HS-27A (cell line): ENCODE measurements around the gene KRTAP9-9.
A peak's percentile ranks its signal among the peaks of the same experiment; 100 is the strongest.
"Not testable (repeated sequence)": the region's sequence is repeated elsewhere in the genome, so short reads cannot be mapped to it uniquely, and the experiment has no call there.

Experiments used
- DNase-seq: peaks from one replicate; pipeline ENCODE4 v3.0.0-alpha.2; 2012; ENCODE audit warnings: low read depth, missing footprints

The KRTAP9-9 gene

DNA sequence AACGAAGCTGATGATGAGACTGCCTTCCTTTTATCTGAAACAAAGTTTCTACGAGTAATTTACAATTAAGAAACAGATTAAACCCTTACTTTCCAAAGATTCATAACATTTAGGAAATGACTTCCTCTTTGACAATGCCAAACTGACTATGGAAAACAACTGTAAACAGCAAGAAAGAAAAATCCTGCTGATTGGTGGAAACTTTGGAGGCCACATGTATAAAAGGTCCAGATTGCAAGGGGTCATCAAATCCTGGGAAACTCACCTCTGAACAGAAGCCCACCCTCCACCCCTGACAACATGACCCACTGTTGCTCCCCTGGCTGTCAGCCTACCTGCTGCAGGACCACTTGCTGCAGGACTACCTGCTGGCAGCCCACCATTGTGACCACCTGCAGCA, 9.9 kb downstream of the KRTAP9-9 start, which contains the start of gene KRTAP9-6:
Gene KRTAP9-6 (plus strand): TSS at position 301 of the 400 bp plus-strand sequence. CDS start 0 bp downstream, at position 301.
- DNase-seq = no peak

DNA sequence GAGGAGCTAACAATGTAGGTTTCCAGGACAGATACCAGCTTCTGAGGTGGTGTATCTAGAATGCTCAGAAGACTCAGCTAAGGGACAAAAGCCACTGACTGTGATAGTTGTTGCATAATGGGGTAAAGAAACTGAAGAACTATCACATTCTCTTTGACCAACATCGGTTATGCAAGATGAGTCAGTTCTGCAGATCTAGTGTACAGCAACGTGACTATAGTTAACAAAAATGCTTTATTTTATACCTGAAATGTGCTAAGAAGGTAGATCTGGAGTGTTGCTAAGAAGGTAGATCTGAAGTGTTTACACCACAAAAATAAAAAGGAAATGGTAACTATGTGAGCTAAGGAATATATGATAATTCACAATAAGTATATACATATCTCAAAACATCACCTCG, 12.5 kb downstream of the KRTAP9-9 start:
- no peak for DNase-seq

DNA sequence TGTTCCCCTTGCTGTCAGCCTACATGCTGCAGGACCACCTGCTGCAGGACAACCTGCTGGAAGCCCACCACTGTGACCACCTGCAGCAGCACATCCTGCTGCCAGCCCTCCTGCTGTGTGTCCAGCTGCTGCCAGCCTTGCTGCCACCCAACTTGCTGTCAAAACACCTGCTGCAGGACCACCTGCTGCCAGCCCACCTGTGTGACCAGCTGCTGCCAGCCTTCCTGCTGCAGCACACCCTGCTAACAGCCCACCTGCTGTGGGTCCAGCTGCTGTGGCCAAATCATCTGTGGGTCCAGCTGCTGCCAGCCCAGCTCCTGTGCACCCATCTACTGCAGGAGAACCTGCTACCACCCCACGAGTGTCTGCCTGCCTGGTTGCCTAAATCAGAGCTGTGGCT, 16.1 kb downstream of the KRTAP9-9 start:
- DNase-seq = not testable (repeated sequence)

DNA sequence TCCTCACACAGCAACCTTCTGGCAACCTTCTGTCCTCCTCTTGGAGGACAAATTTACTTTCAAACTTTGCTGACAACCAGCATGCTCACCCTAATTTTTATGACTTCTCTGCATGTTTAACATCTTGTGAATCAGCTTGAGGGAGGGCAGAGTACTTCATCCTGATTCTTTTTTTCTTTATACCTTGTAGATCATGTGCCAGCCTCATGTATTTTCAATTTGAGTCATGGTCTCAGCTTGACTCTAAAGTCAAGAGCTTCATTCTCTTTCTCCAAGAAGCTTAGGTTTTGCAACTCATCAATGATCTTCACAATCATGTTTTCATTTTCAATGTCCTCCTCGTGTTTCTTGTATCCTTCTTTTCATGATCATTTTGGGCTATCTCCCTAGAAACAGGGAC, 16.7 kb downstream of the KRTAP9-9 start:
- DNase-seq = no peak

DNA sequence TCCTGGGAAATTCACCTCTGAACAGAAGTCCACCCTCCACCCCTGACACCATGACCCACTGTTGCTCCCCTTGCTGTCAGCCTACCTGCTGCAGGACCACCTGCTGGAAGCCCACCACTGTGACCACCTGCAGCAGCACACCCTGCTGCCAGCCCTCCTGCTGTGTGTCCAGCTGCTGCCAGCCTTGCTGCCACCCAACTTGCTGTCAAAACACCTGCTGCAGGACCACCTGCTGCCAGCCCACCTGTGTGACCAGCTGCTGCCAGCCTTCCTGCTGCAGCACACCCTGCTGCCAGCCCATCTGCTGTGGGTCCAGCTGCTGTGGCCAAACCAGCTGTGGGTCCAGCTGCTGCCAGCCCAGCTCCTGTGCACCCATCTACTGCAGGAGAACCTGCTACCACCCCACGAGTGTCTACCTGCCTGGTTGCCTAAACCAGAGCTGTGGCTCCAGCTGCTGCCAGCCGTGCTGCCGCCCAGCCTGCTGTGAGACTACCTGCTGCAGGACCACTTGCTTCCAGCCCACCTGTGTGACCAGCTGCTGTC, 20.5 kb downstream of the KRTAP9-9 start, which contains the start of gene KRTAP9-7:
Gene KRTAP9-7 (plus strand): TSS at position 51 of the 543 bp plus-strand sequence. CDS start 0 bp downstream, at position 51.
- DNase-seq = not testable (repeated sequence)

DNA sequence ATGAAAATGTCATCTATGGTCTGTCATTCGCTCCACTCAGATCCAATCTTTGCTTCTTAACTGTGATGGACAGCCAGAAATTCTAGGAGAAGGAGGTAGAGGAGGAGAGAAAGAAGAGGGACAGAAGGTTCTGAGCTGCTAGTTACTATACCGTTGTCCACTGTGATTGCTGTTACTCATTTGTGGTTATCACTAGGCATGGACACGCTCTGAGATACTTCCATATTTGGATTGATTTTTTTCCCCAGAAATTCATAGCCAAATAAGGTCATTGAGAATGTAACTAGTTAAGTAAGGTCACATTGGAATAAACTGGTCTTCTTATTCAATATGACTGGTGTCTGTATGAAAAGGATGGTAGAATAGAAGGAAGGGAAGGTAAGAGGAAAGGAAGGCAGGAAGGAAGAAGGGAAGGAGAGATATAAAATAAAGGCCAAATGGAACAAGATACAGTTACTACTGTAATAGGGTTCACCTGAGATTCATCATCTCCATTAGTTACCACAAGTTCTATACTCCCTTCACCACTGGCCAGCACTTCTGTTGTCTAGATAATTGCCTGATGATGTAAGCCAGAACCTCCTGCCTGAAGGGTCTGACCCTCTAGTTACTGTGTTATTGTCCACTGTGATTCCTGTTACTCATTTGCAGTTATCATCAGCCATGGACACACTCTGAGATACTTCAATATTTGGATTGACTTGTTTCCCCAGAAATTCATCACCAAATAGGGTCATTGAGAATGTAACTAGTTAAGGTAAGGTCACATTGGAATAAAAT, 23.2 kb downstream of the KRTAP9-9 start:
- no peak for DNase-seq

DNA sequence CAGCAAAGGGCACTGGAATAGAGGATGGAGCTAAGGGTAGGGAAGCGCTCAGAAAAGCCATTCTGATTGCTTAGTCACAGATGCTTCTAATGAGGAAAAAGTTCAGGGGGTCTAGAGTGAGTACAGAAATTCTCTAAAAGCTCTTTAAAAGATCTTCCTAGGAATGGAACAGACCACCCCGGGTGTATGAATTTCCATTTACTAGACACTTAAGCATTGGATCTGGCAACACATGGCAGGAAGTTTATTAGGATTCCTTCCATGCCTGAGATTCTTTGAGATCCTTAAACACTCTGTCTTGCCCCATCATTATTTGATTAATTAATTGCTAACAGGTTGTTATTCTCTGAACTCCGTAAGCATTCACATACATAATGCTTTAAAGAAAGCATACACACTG, 28.9 kb downstream of the KRTAP9-9 start:
- DNase-seq = peak; percentile 20

DNA sequence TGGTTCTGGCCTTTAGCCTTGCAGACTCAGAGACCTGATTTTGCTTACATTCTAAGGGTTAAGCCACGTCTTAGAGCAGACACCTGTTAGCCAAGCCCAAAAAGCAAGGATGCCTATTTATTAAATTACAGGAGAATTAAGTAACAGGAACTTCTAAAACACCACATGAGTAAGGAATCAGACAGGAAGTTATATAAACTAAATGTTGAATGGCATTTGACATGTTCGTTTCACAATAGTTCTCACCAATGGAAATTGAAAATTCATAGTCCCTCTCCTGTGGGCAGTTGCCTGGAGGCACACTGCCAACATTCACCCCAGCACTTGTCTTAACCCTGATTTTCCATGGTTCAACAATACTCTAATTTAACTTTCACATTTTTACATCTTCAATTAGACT, 29.4 kb downstream of the KRTAP9-9 start:
- no peak for DNase-seq

DNA sequence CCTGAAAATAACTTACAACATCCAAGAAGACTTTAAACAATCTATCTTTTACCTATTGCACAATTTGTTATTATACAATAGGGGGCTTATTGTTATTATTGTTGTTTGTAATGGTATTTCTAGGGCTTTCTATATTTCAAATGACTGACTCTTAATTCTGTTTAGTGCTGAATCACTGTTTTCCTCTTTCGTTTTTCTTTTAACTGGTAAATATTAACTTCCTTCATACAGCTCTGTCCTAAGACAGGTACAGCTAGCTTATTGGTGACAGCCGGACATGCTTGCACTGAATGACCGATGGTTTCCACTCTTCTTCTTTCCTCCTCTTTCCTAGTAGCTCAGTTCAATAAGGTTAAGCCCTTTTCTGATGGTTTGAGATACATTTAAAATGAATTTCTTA, 31.9 kb downstream of the KRTAP9-9 start:
- no peak for DNase-seq

DNA sequence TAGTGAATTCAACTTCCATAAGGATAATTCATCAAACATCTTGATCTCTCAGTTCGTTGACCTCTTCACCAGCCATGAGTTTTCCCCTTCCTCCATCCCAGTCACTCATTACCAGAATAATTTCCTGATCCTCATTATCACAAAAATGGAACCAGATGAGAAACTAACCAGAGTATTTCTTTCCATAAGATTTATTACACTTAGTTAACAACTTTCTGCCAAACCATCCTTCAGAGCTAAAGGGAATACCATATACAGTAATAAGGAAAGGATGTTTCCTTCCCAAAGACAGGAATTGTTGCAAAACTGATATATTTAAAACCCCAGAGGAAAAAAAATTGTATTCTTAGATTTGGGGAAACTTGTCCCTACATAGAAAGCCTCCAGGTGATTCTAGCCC, 38.8 kb downstream of the KRTAP9-9 start:
- DNase-seq = no peak

DNA sequence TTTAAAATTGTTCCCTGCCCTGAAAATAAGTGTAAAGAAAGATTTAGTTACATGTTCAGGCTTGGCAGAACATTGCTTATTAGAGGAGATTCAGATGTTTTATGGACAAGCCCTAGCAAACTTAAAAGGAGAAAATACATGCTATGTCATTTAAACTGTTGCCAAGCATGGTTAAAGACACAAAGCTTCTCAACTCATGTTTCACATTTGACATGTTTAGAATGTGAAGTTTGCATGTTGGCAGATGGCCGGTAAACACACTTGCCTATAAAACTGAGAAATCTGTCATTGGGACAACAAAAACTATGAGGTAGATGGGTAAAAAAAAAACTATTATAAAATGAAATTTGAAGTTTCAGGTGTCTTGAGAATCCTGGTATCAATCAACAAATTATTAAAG, 41.7 kb downstream of the KRTAP9-9 start:
- DNase-seq = no peak

DNA sequence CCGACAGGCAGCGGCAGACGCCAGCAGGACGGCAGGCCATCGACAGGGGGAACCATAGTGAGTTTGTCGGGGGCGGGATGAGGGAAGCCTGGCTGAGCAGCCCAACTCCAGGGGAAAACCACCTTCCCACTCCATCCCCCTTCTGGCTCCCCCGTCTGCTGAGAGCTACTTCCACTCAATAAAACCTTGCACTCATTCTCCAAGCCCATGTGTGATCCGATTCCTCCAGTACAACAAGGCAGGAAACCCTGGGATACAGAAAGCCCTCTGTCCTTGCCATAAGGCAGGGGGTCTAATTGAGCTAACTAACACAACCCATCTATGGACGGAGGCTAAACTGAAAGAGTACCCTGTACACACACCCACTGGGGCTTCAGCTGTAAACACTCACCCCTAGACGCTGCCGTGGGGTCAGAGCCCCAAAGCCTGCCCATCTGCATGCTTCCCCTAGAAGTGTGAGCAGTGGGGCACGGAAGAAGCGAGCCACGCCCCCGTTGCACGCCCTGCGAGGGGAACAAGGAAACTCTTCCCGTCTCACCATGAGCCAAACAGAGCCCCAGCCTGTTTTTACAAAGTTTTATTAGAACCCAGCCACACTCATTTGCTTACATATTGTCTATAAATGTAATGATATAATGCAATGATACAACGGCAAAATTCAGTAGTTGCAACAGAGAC, 43.4 kb downstream of the KRTAP9-9 start:
- DNase-seq = no peak

DNA sequence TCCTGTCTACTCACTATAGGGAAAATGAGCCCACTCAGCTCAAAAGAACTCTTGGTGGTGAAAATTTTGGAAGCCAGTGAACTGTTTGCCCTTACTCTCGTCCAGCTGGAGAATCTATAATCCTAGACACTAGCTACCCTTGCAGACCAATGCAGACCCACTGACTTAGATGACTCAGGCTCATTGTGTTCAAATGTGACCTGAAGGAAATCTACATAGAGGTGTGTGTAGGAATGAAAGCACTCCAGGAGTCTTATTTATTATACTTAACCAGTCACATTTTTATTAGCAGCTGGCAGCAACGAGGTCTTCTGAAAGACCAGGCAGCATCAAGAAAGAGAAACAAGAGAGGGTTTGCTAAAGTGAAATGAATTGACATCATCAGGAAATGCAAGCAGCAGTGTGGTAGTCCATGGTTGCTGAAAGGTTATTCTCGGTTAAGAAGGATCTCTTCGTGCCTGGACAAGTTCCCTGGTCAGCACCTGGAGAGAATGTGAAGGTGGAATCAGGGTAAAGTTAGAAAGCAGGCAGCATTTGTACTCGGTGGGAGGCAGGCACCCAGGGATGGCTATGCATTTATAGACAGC, 46.1 kb downstream of the KRTAP9-9 start:
- no peak for DNase-seq

DNA sequence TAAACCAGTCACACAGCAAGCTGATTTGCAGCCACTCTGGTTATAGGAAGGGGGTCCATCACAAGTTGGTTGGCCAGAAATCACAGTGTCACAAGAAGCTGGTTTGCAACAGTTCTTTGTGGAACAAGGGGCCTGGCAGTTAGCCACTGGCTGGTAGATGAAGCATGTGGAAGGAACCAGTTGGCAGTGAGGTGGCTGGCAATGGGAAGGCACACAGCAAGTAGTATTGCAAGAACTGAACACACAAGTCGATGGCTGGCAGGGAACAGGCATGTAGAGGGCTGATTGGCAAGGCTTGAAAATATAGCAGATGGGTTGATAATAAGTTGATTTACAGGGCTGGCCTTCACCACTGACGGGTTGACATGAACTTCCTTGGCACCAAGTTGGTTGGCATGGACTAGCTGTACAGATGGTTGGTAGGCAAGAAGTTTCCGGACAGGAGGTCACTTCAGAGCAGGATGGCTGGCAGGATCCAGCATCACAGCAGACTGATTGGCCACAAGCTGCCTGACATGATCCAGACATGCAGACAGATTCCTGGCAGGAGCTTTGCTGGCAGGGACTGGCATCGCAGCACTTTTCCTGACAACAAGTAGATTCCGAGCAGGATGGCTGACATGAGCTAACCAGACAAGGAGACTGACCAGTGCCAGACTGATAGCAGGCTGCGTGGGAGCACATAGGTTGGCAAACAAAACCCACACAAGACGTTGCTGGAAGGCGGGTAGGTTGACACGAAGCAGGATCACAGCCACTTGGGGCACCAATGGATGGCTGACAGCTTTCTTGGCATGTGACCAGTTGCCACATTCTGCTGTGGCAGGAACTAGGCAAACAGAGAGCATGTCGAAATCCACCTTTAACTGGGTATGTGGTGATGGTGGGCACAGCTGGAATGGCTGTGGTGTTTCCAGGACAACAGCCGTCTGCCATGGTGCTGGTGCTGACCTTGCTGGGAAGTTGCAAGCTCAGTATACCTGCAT, 47.0 kb downstream of the KRTAP9-9 start, which contains the start of gene KRTAP29-1:
Gene KRTAP29-1 (minus strand): TSS at position 936 of the 986 bp plus-strand sequence. CDS start 0 bp downstream, at position 936.
- no peak for DNase-seq

DNA sequence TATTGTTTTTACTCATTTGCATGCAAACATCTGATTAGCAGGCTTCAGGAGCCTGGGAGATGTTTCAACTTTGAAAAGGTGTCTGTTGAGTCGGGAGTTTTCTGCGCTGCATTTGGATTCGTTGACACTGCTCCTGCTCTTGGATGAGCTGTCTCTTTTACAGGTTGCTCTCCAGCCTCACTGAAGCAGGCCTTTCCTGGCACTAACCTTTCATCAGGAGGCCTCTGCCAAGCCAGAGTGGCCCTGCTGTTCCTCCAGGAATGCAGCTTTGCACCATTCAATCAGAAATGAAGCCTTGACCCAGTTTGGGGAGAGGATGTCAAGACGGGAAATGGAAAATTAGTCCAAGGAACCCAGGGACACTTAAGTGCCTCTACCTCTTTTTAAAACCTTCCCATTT, 47.8 kb downstream of the KRTAP9-9 start:
- no peak for DNase-seq

DNA sequence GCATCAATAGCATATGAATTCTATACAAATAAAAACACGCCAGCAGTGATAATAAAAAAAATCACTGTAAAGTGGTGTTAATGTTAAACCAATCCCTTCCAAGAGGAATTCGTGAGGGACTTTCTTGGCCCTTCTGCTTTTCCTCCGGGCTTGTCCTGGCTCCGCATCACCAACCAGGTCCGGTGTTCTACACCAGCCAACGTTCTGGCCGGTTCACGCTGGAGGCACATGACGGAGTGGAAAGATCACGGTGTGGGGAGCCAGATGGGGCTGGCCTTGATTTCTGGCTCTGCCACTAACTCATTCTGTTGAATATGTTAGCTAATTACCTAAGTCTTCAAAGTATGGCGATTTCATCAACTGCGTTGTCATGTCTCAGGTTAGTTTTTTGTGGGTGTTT, 48.9 kb downstream of the KRTAP9-9 start:
- DNase-seq = no peak
